Thyroid gland (tissue), 4 donors: ENCODE results near the gene THOC2.

Source experiments
- CTCF ChIP-seq, 6 experiments: fragments of 200-600 bp in 3 of 6; fragments of 450-650 bp in 3 of 6; sonication (generic) in 3 of 6; IDR thresholded peaks; one replicate each; pipeline ENCODE4 v1.5.1; 2016 to 2019; ENCODE audit warnings: antibody characterized with exemption in 6 of 6, mild to moderate bottlenecking in 2 of 6, inconsistent platforms in 1 of 6, moderate library complexity in 1 of 6
- POLR2A ChIP-seq, 2 donors: fragments of 450-650 bp; IDR thresholded peaks; one replicate each; pipeline ENCODE4 v1.6.1; 2017; ENCODE audit warnings: antibody characterized with exemption in 2 of 2, mild to moderate bottlenecking in 2 of 2, moderate library complexity in 1 of 2

GRCh38 chrX:123588723-123589122, 144.1 kb downstream of the THOC2 start:
- no peak for TF ChIP-seq CTCF (IDR thresholded peaks at IDR 0.05)
- no peak for TF ChIP-seq POLR2A (IDR thresholded peaks at IDR 0.05)
